T1000 (cell line): Measurements from ENCODE around the gene FBLN5.

ENCODE experiments used
- DNase-seq: peaks from one replicate; lab custom pipeline; 2025; ENCODE audit warnings: mixed read lengths; lab: John Stamatoyannopoulos, UW

The FBLN5 gene

DNA sequence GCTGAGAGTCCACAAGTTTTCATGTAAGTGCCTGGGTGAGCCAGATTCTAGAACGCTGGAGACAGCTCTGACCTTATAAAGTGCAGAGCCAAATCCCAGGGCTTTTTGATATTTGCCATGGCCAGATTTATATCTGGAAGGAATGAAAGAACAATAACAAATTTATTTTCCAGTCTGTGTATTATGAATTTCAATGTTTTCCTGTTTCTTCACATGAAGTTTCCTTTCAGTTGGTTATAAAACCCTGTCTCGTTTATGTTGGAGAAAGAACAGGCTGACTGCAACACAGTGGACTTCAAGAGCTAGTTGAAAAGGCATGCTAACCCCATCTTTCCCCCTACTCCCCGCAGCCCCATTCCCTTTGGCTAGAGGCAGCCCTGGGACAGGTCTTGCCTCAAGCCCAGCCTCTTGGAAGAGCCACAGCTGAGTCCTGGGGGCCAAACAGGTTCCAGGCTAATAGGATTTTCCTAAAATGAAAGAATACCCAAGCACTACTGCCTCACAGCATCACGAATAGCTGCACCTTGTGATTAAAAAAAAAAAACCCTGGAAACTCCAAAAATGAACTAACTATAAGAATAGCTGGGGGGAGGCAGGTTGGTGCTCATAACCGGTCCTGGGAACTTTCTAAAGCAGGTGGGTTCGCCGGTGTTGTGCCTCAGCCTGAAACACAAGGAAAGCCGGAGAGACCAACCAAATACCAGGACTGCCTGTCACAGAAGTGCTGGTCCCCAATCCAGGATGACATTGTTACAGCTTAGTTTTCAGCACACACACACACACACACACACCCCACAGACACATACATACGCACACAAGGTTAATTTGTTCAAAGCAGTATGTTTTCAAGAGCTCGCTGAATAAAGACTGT is 1.5 kb downstream of the FBLN5 start:
- DNase-seq, result no peak

- DNase-seq, result no peak
Measured at GRCh38 chr14:91942946-91943345, 4.5 kb downstream of the FBLN5 start.

DNA sequence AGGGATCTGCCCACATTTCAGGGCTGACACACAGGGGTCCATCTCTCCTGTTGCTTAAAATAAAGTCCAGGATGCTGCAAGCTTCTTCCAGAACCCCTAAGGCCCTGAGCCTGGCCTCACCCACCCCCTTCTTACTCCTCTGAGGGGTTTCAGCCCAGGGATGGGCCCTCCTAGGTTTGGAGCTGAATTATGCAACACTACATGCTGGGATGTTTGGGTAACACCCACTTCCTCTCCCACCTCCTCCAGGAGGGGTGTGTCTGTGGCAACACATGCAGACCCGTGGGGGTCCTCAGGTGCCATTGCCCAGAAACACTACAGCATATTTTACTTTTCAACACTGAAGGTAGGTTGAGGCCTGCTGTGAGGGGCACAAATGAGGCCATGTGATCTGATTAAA is 5.4 kb downstream of the FBLN5 start:
- no peak for DNase-seq

DNA sequence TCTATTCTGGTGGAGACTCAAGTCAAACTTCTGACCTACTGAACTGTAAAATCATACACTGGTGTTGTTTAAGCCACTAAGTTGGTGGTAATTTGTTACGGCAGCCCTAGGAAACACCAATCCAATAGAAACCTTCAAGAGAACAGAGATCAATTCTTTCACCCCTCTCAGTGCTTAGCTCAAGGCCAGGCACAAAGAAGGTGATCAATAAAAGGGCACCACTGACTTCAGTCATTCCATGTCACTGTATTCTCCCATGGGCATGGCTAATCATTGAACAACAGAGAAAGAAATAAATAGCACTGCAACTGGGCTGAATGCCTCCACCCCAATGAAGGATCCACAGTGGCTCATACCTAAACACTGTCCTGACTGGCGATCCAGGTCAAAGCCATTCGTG is 7.3 kb downstream of the FBLN5 start:
- DNase-seq, result no peak

DNA sequence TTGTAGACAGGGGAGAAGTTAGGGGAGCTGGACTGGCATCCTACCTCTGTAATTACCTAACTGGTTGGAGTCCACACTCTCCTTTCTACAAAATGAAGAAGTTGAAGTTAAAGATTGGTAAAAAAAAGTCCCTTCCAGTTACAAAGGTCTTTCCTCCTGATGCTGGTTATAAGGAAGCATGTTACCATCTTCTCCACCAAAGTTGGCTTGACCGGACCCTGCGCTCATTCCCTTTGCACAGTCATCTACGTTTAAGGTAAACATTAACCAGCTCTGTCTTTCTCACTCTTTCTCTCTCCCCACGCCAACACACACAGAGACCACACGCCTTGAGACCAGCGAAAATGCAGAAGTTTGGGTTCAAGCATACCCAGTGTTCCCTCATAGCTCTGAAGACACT is 11.9 kb downstream of the FBLN5 start:
- DNase-seq, result no peak

DNA sequence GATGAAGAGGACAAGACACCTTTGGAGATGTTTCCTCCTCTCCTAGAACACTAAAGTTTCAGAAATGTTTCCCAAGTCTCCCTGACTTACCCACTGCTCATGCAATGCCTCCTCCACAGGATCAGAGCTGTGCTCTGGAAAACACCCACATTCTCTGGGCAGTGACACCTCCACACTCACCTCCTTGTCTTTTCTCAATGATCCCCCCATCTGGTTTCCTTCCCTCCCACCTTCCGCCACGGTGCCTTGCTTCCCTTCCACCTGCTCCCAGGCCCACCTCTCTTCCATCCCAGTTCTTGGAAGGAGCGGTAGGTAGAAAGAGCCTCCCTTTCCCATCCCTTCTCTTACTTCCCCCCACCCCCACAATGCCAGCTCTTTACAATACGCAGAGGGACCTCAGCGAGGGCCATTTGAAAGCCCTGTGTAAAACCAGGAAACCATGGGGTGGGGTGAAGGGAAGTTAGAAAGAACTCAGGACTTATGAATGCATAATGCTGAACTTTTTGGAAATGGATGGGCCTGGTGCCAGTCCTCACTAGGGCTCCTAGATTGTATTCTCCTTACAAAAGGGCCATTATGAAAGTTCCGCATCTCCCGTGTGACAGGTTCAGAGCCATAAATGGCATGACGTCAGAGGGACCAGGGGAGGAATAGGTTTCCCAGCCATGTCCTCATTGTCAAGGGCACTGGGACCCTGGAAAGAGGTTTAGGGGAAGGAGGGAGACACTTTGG is 12.8 kb downstream of the FBLN5 start:
- no peak for DNase-seq

DNA sequence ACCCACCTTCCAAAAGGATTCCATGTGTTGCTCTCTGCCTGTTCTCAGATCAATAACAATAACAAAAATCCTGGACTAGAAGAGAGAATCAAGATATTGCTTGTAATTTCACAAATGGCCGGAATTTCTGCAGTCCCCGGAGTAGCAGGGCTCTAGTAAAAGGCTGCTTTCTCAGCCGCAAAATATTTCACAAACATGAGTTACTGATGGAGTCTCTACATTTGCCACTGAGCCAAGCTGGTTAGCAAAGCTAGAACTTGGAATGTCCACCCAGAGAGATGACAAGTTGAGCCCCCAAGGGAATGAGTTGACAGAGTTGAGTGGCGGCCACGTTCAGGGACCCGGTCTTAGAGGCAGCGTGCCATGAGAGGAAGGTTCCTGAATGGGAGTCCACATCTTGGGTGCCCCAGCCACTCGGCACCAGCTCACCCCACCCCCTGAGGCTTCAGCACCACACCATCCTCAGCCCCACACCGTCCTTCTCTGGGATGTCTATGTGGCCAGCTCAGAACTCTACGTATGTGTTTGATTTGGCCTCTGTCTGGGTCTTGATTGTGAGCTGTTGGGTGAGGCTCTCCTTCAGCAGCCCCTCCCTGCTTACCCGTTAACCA is 15.9 kb downstream of the FBLN5 start:
- DNase-seq, result no peak

GRCh38 chr14:91929700-91930099 is 17.8 kb downstream of the FBLN5 start:
- no peak for DNase-seq

DNA sequence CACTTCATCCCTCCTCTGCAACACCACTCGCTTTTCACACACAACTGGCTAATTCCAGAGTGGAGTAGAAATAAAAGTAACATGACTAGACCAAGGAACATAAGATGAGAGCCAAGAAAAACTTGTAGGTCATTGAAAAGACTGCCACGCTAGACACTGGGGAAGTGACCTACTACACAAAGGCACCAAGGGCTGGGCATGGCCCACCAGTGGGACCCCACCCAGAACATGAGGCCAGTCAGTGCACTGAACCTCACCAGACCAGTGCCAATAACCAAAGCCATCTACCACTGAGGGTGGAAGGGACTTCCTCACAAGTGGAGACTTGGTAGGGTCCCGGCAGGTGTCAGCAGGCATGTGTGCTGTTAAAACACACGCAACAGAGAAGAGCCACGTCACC is 19.7 kb downstream of the FBLN5 start:
- DNase-seq, result no peak

DNA sequence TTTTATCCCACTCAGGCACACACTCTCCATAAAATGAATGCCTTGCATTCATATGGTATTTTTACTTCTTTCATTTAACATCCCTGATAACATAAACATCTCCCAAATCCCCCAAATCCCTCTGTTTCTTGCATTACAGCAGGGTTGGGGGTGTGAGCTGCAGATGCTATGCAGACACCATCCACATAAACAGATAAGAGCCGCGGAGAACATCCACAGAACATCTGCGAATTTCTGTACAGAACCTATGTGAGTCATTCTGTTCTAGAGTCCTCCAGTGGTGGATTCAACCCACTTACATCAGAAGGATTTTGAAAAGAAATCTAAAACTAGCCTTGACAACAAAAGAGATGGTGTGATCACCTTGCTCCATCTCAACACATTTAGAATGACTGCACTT is 20.3 kb downstream of the FBLN5 start:
- no peak for DNase-seq

DNA sequence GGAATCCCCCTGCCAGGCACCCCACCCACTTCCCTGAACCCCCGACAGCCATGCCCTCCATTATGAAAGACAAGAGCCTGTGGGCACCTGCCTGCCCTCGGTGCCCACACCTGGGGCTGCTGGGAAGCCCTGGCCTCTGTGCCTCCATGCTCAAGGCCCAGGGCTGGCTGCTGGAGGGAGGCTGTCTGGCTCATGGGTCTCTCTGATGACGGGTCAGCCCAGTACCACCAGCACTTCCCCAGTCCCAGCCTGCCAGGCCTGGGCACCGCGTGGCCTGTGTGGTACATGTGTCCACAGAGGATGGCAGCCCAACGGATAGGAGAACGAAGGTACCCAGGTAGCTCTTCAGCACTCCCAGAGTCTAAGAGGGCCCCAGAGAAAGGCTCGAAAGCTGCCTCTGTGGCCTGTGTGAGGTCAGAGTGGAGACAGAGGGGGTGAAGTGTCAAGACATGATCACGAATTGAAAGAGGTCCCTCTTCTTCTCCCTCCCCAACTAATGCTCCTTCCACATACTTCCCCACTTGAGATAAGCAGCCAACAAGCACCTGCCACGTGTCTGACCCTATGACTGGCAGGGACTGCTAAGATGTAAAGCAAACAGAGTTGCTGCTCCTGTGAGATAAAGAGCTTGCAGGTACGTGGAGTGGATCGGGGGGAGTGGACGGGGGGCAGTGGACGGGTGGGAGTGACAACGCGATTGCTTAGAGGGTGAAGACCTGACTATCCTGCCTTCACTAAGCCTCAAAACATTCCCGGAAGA is 21.2 kb downstream of the FBLN5 start:
- DNase-seq, result no peak

GRCh38 chr14:91925727-91926121 is 21.8 kb downstream of the FBLN5 start:
- no peak for DNase-seq

GRCh38 chr14:91925001-91925726 is 22.3 kb downstream of the FBLN5 start:
- no peak for DNase-seq

- no peak for DNase-seq
Measured at GRCh38 chr14:91920526-91920925, 27.0 kb downstream of the FBLN5 start.

- DNase-seq, result no peak
Measured at GRCh38 chr14:91919814-91920213, 27.7 kb downstream of the FBLN5 start.

DNA sequence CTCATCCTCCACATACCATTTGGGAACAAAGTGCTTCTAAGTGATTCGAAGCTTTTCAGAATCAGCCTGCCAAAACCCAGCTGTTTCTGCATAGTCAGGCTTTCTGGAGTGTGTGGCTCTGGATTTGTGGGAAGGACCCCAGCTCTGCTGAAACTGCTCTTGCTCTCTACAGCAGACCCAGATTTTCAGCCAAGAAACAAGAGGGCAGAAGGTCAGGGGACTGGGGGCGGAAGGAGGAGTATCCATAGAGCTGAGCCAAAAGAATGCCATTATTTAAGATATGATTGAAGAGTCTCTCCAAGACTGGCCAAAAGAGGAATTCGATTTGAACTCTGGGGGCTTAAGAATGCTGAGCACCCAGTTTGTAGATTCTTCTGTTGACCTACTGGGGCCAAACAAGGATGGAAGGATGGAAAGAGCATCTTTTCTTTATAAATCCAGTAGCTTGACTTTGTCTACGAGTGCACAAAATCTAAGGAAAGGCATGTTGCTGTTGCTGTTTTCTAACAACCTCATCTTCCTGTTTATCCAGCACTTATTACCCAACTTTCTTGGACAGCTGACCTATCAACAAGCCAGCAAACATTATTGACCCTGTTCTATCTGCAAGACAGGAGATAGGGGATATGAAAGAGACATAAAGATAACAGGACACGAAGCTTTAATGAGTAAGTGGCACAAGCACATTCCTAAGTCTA is 29.2 kb downstream of the FBLN5 start:
- no peak for DNase-seq

- no peak for DNase-seq
Measured at GRCh38 chr14:91912035-91912434, 35.5 kb downstream of the FBLN5 start.

- no peak for DNase-seq
Measured at GRCh38 chr14:91911474-91912032, 35.9 kb downstream of the FBLN5 start.

- DNase-seq, result no peak
Measured at GRCh38 chr14:91910196-91910595, 37.3 kb downstream of the FBLN5 start.

- DNase-seq, result no peak
Measured at GRCh38 chr14:91906374-91906773, 41.1 kb downstream of the FBLN5 start.
